ENCODE data around the gene HDAC3.

HDAC3 gene

GRCh38 chr5:141654298-141654697 is 17.6 kb upstream of the HDAC3 start:
- ChIA-PET CTCF (interaction anchor here (0.6 to 2.0 kb wide), 7 partner anchors 9 to 361 kb away, joined by 3 to 11 read pairs (median 4); partner anchors contain the start of genes HDAC3 and RELL2), POLR2A (no interaction called here)
- TF ChIP-seq, protein P1, sequence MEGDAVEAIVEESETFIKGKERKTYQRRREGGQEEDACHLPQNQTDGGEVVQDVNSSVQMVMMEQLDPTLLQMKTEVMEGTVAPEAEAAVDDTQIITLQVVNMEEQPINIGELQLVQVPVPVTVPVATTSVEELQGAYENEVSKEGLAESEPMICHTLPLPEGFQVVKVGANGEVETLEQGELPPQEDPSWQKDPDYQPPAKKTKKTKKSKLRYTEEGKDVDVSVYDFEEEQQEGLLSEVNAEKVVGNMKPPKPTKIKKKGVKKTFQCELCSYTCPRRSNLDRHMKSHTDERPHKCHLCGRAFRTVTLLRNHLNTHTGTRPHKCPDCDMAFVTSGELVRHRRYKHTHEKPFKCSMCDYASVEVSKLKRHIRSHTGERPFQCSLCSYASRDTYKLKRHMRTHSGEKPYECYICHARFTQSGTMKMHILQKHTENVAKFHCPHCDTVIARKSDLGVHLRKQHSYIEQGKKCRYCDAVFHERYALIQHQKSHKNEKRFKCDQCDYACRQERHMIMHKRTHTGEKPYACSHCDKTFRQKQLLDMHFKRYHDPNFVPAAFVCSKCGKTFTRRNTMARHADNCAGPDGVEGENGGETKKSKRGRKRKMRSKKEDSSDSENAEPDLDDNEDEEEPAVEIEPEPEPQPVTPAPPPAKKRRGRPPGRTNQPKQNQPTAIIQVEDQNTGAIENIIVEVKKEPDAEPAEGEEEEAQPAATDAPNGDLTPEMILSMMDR (IDR thresholded peaks at IDR 0.05; ENCODE audit: control extremely low read depth, extremely low read depth, low read depth, missing control alignments), result no peak
- DNase-seq (ENCODE audit: extremely low spot score), result no peak

DNA sequence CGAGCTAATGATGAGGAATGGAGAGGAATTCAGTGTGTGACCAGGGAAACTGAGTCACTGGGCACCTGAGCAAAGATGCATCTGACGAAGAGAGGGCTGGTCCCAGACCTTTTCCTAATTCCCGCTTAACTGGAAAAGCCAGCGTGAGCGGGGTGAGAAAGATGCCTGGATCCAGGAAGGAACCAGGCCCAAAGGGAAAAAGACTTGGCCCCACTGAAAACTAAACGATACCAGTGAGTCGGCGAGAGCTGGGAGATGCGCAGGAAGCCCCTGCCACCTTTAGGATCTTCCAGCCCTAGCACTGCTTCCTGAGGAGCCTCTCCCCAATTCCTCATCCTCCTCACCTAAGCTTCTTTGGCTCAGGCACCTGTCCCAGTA is 15.1 kb upstream of the HDAC3 start:
- no peak for DNase-seq (ENCODE audit: extremely low spot score)
- TF ChIP-seq, protein P1 (IDR thresholded peaks at IDR 0.05; ENCODE audit: control extremely low read depth, extremely low read depth, low read depth, missing control alignments), result no peak
- POLR2A ChIA-PET, result interaction anchor here (0.6 to 1.1 kb wide), 2 partner anchors 15 to 228 kb away, joined by 4 to 10 read pairs; partner anchors contain the start of genes HDAC3 and RELL2
- CTCF ChIA-PET, result interaction anchor here (1.2 to 2.6 kb wide), 8 partner anchors 9 to 317 kb away, joined by 3 to 16 read pairs (median 8); partner anchors contain the start of genes DIAPH1, HDAC3, RELL2 and RNF14

DNA sequence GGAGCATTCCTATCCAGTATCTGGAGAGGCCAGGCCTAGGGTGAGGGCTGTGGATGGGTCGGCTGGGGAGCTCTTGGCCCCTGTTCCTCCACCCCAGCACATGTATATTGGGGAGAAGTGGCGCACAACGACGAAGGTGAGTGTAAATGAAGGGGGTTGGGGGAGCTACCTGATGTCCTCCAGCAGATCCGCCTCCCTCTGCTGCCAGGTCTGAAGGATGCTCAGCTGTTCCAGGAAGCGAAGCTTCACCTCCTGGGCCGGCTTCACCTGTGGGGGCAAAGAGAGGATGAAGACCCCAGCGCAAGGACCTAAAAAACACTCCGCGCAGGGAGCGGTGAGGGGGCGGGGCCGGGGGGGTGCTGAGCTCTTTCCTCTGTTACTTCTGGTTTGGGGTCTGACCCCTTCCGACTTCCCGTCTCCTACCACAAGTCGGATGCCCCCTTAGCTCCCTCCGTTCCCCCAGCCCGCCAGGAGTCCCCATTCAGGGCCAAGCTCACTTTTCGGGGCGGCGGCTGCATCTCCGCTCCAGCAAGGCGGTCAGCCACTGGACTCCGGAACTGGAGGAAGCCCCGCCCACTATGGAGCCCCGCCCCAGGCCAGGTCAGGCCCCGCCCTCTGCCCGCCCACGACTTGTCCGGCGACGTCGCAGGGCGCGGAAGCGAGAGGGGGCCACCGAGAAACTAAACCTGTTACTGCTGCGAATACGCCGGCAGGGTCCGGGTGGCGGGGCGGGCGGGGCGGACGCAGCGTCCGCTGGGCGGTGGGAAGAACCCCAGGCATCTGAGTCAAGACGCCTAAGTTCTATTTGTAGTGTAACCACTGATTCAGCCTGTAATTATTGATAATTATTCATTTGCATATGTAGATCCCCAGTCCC is 14.4 kb upstream of the HDAC3 start, which contains the start of gene FCHSD1:
Gene FCHSD1, minus strand, starts transcription at position 568 of the 877 bp plus-strand sequence. Its CDS starts 50 bp downstream, at position 518.
- TF ChIP-seq, protein P1 (IDR thresholded peaks at IDR 0.05; ENCODE audit: control extremely low read depth, extremely low read depth, low read depth, missing control alignments), result no peak
- ChIA-PET CTCF (interaction anchor here (0.7 to 2.6 kb wide), 12 partner anchors 8 to 318 kb away, joined by 3 to 16 read pairs (median 4); partner anchors contain the start of genes DIAPH1, HDAC3, RELL2 and RNF14), POLR2A (interaction anchor here (0.6 to 1.1 kb wide), 2 partner anchors 14 to 228 kb away, joined by 4 to 10 read pairs; partner anchors contain the start of genes HDAC3 and RELL2)
- peak; percentile 99 for DNase-seq (ENCODE audit: extremely low spot score)

DNA sequence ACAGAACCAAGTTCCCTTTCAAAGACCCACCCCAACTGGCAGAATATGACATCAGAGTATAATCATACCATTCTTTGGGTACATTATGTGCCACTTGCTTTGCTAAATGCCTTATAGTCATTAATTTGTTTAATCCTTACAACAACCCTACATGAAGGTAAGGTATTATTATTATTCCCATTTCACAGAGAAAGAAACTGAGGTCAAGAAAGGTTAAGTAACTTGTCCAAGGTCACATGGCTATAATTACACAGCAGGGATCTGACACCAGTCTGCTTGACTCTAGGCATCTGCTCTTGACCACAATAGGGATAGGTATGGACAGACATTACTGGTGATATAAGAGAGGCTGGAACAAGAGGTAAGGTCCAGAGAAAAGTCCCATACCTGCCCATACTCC is 13.3 kb upstream of the HDAC3 start:
- ChIA-PET CTCF (interaction anchor here (1.0 to 26.1 kb wide), 6 partner anchors 7 to 311 kb away, joined by 3 to 442 read pairs (median 12); partner anchors contain the start of genes DIAPH1, HDAC3 and RELL2), POLR2A (no interaction called here)
- no peak for DNase-seq (ENCODE audit: extremely low spot score)
- TF ChIP-seq, protein P1 (IDR thresholded peaks at IDR 0.05; ENCODE audit: control extremely low read depth, extremely low read depth, low read depth, missing control alignments), result no peak

GRCh38 chr5:141649056-141649688 is 12.5 kb upstream of the HDAC3 start:
- TF ChIP-seq, protein P1 (IDR thresholded peaks at IDR 0.05; ENCODE audit: control extremely low read depth, extremely low read depth, low read depth, missing control alignments), result no peak
- ChIA-PET CTCF (interaction anchor here (0.9 to 26.1 kb wide), 6 partner anchors 11 to 312 kb away, joined by 3 to 442 read pairs (median 5); partner anchors contain the start of genes DIAPH1, HDAC3 and RELL2), POLR2A (no interaction called here)
- DNase-seq (ENCODE audit: extremely low spot score), result no peak

DNA sequence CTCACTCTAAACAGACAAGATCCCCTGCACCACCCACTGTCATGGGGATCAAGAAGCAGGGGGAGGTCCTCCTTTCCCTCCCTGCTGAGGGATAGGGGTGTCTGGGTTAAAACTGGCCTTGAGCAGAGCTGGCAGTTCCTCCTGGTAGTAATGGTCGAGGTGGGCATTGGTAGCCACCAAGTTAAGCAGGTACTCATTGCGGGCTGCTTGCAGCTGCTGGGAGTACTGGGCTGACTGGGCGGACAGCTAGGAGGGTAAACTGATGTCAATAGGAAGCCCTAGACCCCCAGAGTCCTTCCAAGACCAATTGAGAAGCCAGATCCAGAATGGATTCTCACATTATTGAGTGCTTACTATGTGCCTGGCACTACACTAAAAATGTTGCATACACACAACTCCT is 11.2 kb upstream of the HDAC3 start:
- ChIA-PET POLR2A (no interaction called here), CTCF (interaction anchor here (1.1 to 26.1 kb wide), 5 partner anchors 10 to 84 kb away, joined by 3 to 442 read pairs (median 6); partner anchors contain the start of genes DIAPH1, HDAC3 and RELL2)
- DNase-seq (ENCODE audit: extremely low spot score), result no peak
- TF ChIP-seq, protein P1 (IDR thresholded peaks at IDR 0.05; ENCODE audit: control extremely low read depth, extremely low read depth, low read depth, missing control alignments), result no peak

Measured in GM10248 (cell line).